Peyer's patch (tissue), 4 donors: ENCODE data around the gene SOX1.

Experiments used
- CTCF ChIP-seq, 6 experiments: fragments of 450-650 bp in 4 of 6; fragments of 200-600 bp in 2 of 6; sonication (generic) in 1 of 6; IDR thresholded peaks; one replicate each; pipeline ENCODE4 v1.5.1; 2017 to 2019; ENCODE audit warnings: antibody characterized with exemption in 6 of 6, mild to moderate bottlenecking in 3 of 6, moderate library complexity in 1 of 6
- POLR2A ChIP-seq, 2 donors: fragments of 450-650 bp; IDR thresholded peaks; one replicate each; pipeline ENCODE4 v1.5.1; 2017; ENCODE audit warnings: antibody characterized with exemption in 2 of 2, mild to moderate bottlenecking in 2 of 2, moderate library complexity in 2 of 2

GRCh38 chr13:112053167-112053743 is 13.7 kb upstream of the SOX1 start:
- TF ChIP-seq CTCF (IDR thresholded peaks at IDR 0.05) (no peak), POLR2A (IDR thresholded peaks at IDR 0.05) (no peak)
